K562 (cell line): ENCODE results near the gene RUNX1. TPM values are rescaled to one million over a fixed set of nuclear protein-coding genes. Genes with fewer than 3 reads are reported as not detected.

ENCODE experiments used
- CC2D1A ChIP-seq: fragments of 450-650 bp; IDR thresholded peaks from 2 replicates; pipeline ENCODE4 v1.6.1; 2017; ENCODE audit warnings: mild to moderate bottlenecking
- HDAC1 ChIP-seq, 2 experiments: fragments of 450-650 bp; IDR thresholded peaks; 2 replicates each; pipeline ENCODE4 v1.6.1; 2016 to 2017; ENCODE audit warnings: inconsistent platforms in 1 of 2, mild to moderate bottlenecking in 1 of 2, moderate library complexity in 1 of 2
- HDAC3 ChIP-seq: fragments of 450-650 bp; IDR thresholded peaks from 2 replicates; pipeline ENCODE4 v1.6.1; 2018; ENCODE audit warnings: borderline replicate concordance, mild to moderate bottlenecking, moderate library complexity; ENCODE audit not compliant: partially characterized antibody
- HMBOX1 ChIP-seq: sonication (generic); IDR thresholded peaks from 2 replicates; pipeline ENCODE4 v1.6.1; 2016
- KDM1A ChIP-seq, 2 experiments: fragments of 450-650 bp; IDR thresholded peaks; 2 replicates each; pipeline ENCODE4 v1.6.1; 2016; ENCODE audit warnings: mild to moderate bottlenecking in 2 of 2
- MEF2A ChIP-seq: IDR thresholded peaks from 2 replicates; pipeline ENCODE4 v1.6.1; 2011; ENCODE audit warnings: low read depth, mild to moderate bottlenecking, low read length, moderate library complexity; ENCODE audit not compliant: control insufficient read depth
- NFYB ChIP-seq: IDR thresholded peaks from 2 replicates; pipeline ENCODE4 v1.6.1; 2011; ENCODE audit warnings: mild to moderate bottlenecking, moderate library complexity; ENCODE audit not compliant: insufficient read length; ENCODE audit errors: extremely low read depth
- RBM14 ChIP-seq: fragments of 200-400 bp; formaldehyde crosslinking; IDR thresholded peaks from 2 replicates; pipeline ENCODE4 v1.6.1; 2018; ENCODE audit warnings: low read depth, mild to moderate bottlenecking, low read length, moderate library complexity, borderline replicate concordance; ENCODE audit not compliant: insufficient read depth
- TRIM24 ChIP-seq, 2 experiments: fragments of 450-650 bp; IDR thresholded peaks; 2 replicates each; pipeline ENCODE4 v1.6.1; 2016
- polyA plus RNA-seq, 8 experiments: library from polyadenylated mRNA; depleted of rRNA in 4 of 8; stranded (reverse) in 5 of 8; unstranded in 3 of 8; fragments of >200 nt; fragmentation: Nextera tagmentation in 2 of 8; fragmentation: Illumina TruSeq in 1 of 8; extraction: Ambion mirVana in 2 of 8; extraction: Trizol in 1 of 8; gene quantifications; 2 replicates each; pipeline versions ENCODE4 v1.2.1 to v1.2.3, GENCODE V29; 2011 to 2014; ENCODE audit warnings: inconsistent platforms in 1 of 8, missing spikeins in 1 of 8
- total RNA-seq, 7 experiments: library from RNA; depleted of rRNA in 6 of 7; stranded (reverse); fragments of >200 nt in 6 of 7; fragmentation: Illumina TruSeq in 2 of 7; extraction: Trizol in 2 of 7; gene quantifications; 2 replicates each; pipeline versions ENCODE4 v1.2.1 to v1.2.3, GENCODE V29; 2011 to 2021; ENCODE audit warnings: low replicate concordance in 1 of 7
- TF ChIP-seq, protein P1 (sequence below): fragments of 450-650 bp; IDR thresholded peaks from 2 replicates; pipeline ENCODE4 v1.6.1; 2018; ENCODE audit not compliant: partially characterized antibody

RUNX1 gene
- total and polyA plus RNA-seq, 9 of the 15 experiments (the other 6 are each of a cell fraction or from before 2014, with no cell fraction given), result 2.2 to 68.6 (median 17.8) TPM

GRCh38 chr21:34925597-34925996 is 123.5 kb downstream of the RUNX1 start (continued):
- TF ChIP-seq MEF2A, result no peak
- no peak for TF ChIP-seq HMBOX1
- no peak for TF ChIP-seq HDAC1 (IDR thresholded peaks at IDR 0.05)
- no peak for TF ChIP-seq RBM14
- TF ChIP-seq NFYB, result no peak
- no peak for TF ChIP-seq KDM1A (IDR thresholded peaks at IDR 0.05)
- TF ChIP-seq TRIM24 (IDR thresholded peaks at IDR 0.05), result peak; percentile 43 to 49; a peak in 2 of 4 replicates
- TF ChIP-seq, protein P1, sequence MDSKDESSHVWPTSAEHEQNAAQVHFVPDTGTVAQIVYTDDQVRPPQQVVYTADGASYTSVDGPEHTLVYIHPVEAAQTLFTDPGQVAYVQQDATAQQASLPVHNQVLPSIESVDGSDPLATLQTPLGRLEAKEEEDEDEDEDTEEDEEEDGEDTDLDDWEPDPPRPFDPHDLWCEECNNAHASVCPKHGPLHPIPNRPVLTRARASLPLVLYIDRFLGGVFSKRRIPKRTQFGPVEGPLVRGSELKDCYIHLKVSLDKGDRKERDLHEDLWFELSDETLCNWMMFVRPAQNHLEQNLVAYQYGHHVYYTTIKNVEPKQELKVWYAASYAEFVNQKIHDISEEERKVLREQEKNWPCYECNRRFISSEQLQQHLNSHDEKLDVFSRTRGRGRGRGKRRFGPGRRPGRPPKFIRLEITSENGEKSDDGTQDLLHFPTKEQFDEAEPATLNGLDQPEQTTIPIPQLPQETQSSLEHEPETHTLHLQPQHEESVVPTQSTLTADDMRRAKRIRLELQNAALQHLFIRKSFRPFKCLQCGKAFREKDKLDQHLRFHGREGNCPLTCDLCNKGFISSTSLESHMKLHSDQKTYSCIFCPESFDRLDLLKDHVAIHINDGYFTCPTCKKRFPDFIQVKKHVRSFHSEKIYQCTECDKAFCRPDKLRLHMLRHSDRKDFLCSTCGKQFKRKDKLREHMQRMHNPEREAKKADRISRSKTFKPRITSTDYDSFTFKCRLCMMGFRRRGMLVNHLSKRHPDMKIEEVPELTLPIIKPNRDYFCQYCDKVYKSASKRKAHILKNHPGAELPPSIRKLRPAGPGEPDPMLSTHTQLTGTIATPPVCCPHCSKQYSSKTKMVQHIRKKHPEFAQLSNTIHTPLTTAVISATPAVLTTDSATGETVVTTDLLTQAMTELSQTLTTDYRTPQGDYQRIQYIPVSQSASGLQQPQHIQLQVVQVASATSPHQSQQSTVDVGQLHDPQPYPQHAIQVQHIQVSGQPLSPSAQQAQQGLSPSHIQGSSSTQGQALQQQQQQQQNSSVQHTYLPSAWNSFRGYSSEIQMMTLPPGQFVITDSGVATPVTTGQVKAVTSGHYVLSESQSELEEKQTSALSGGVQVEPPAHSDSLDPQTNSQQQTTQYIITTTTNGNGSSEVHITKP, result no peak
- no peak for TF ChIP-seq CC2D1A
- no peak for TF ChIP-seq HDAC3
